Measurements from ENCODE around the gene PER1. TPM values are rescaled to one million over a fixed set of nuclear protein-coding genes. Genes with fewer than 3 reads are reported as not detected.

The PER1 gene
- total and polyA plus RNA-seq, 10 of the 15 experiments (the other 5 are each of a cell fraction or from before 2014, with no cell fraction given): 0.02 to 25.1 (median 5.4) TPM

- TF ChIP-seq ZNF687 (IDR thresholded peaks at IDR 0.05): no peak
- TF ChIP-seq E4F1 (IDR thresholded peaks at IDR 0.05; ENCODE audit: borderline replicate concordance, partially characterized antibody): no peak
- TF ChIP-seq SIN3A (IDR thresholded peaks at IDR 0.05; ENCODE audit: low read depth, low read length): peak; percentile 53; the same call in 1 of the 2 replicates
- TF ChIP-seq MYB (IDR thresholded peaks at IDR 0.05; ENCODE audit: borderline replicate concordance, low read depth, low read length): no peak
- no peak for TF ChIP-seq HDAC2 (IDR thresholded peaks at IDR 0.05)
- TF ChIP-seq MXI1 (IDR thresholded peaks at IDR 0.05; ENCODE audit: low read depth, low read length): 0 out of 2 replicates have a peak, but pooled peaks have one; percentile 39
- 0 out of 4 replicates have a peak, but pooled peaks of 1 of the 2 experiments have one; percentile 13 for TF ChIP-seq BHLHE40 (IDR thresholded peaks at IDR 0.05; ENCODE audit: borderline replicate concordance in 1 of 2, low read depth in 2 of 2, low read length in 1 of 2)
- TF ChIP-seq MTA3 (IDR thresholded peaks at IDR 0.05; ENCODE audit: borderline replicate concordance, low read length): peak; percentile 58; the same call in 1 of the 2 replicates
- TF ChIP-seq ZBTB11 (CRISPR knock-in tag; IDR thresholded peaks at IDR 0.05): 0 out of 2 replicates have a peak, but pooled peaks have one; percentile 35
- TF ChIP-seq ZNF24 (IDR thresholded peaks at IDR 0.05): peak; percentile 100
- TF ChIP-seq TAF1 (IDR thresholded peaks at IDR 0.05; ENCODE audit: borderline replicate concordance, low read depth, low read length): 0 out of 2 replicates have a peak, but pooled peaks have one; percentile 27
- no peak for TF ChIP-seq HCFC1 (IDR thresholded peaks at IDR 0.05; ENCODE audit: low read length)
- TF ChIP-seq USF1 (IDR thresholded peaks at IDR 0.05; ENCODE audit: borderline replicate concordance, extremely low read length, insufficient read depth, low read depth, low read length): no peak
- no peak for TF ChIP-seq MYC (IDR thresholded peaks at IDR 0.05; ENCODE audit: insufficient read depth, insufficient read length, insufficient replicate concordance, low read length, severe bottlenecking)
Measured at GRCh38 chr17:8187517-8188262, 35.5 kb upstream of the PER1 start (continued).
